ENCODE results near the gene MYPOP. TPM values are rescaled to one million over a fixed set of nuclear protein-coding genes. Genes with fewer than 3 reads are reported as not detected.

MYPOP gene
- total and polyA plus RNA-seq, 10 of the 15 experiments (the other 5 are each of a cell fraction or from before 2014, with no cell fraction given) = 0.47 to 9.4 (median 1.4) TPM

DNA sequence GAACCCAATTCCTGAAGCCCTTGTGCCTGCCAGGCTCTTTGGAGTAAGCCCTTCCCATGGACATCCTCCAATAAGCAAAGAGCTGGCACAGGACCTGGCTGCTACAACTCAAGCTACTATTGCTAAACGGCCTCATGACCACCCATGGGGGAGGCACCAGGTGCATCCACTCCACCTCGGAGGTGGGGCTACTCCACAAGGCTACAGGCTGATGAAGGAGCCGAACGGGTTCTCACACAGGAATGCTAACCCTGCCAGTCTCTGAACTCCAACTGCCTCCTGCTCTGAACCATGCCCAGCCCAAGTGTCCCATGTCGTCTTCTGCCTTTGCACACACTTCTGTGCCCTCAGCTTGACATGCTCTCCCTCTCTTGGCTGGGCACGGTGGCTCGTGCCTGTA lies 49.4 kb downstream of the MYPOP start (continued):
- TF ChIP-seq, protein P1, sequence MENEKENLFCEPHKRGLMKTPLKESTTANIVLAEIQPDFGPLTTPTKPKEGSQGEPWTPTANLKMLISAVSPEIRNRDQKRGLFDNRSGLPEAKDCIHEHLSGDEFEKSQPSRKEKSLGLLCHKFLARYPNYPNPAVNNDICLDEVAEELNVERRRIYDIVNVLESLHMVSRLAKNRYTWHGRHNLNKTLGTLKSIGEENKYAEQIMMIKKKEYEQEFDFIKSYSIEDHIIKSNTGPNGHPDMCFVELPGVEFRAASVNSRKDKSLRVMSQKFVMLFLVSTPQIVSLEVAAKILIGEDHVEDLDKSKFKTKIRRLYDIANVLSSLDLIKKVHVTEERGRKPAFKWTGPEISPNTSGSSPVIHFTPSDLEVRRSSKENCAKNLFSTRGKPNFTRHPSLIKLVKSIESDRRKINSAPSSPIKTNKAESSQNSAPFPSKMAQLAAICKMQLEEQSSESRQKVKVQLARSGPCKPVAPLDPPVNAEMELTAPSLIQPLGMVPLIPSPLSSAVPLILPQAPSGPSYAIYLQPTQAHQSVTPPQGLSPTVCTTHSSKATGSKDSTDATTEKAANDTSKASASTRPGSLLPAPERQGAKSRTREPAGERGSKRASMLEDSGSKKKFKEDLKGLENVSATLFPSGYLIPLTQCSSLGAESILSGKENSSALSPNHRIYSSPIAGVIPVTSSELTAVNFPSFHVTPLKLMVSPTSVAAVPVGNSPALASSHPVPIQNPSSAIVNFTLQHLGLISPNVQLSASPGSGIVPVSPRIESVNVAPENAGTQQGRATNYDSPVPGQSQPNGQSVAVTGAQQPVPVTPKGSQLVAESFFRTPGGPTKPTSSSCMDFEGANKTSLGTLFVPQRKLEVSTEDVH (IDR thresholded peaks at IDR 0.05; ENCODE audit: low read depth, partially characterized antibody) = no peak
- TF ChIP-seq, protein P2, sequence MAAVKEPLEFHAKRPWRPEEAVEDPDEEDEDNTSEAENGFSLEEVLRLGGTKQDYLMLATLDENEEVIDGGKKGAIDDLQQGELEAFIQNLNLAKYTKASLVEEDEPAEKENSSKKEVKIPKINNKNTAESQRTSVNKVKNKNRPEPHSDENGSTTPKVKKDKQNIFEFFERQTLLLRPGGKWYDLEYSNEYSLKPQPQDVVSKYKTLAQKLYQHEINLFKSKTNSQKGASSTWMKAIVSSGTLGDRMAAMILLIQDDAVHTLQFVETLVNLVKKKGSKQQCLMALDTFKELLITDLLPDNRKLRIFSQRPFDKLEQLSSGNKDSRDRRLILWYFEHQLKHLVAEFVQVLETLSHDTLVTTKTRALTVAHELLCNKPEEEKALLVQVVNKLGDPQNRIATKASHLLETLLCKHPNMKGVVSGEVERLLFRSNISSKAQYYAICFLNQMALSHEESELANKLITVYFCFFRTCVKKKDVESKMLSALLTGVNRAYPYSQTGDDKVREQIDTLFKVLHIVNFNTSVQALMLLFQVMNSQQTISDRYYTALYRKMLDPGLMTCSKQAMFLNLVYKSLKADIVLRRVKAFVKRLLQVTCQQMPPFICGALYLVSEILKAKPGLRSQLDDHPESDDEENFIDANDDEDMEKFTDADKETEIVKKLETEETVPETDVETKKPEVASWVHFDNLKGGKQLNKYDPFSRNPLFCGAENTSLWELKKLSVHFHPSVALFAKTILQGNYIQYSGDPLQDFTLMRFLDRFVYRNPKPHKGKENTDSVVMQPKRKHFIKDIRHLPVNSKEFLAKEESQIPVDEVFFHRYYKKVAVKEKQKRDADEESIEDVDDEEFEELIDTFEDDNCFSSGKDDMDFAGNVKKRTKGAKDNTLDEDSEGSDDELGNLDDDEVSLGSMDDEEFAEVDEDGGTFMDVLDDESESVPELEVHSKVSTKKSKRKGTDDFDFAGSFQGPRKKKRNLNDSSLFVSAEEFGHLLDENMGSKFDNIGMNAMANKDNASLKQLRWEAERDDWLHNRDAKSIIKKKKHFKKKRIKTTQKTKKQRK (IDR thresholded peaks at IDR 0.05; ENCODE audit: low read depth, low read length) = no peak
- TF ChIP-seq, protein P3, sequence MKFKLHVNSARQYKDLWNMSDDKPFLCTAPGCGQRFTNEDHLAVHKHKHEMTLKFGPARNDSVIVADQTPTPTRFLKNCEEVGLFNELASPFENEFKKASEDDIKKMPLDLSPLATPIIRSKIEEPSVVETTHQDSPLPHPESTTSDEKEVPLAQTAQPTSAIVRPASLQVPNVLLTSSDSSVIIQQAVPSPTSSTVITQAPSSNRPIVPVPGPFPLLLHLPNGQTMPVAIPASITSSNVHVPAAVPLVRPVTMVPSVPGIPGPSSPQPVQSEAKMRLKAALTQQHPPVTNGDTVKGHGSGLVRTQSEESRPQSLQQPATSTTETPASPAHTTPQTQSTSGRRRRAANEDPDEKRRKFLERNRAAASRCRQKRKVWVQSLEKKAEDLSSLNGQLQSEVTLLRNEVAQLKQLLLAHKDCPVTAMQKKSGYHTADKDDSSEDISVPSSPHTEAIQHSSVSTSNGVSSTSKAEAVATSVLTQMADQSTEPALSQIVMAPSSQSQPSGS (IDR thresholded peaks at IDR 0.05; ENCODE audit: low read length) = no peak
- no peak for TF ChIP-seq HDGF (IDR thresholded peaks at IDR 0.05)

All from GM12878 (cell line).